Thyroid gland (tissue), 4 donors: ENCODE results near the gene TMA7B.

Source experiments
- POLR2A ChIP-seq, 2 donors: fragments of 450-650 bp; IDR thresholded peaks; one replicate each; pipeline ENCODE4 v1.6.1; 2017; ENCODE audit warnings: antibody characterized with exemption in 2 of 2, mild to moderate bottlenecking in 2 of 2, moderate library complexity in 1 of 2
- TF ChIP-seq, protein P1 (sequence below), 6 experiments: fragments of 200-600 bp in 3 of 6; fragments of 450-650 bp in 3 of 6; sonication (generic) in 3 of 6; IDR thresholded peaks; one replicate each; pipeline ENCODE4 v1.5.1; 2016 to 2019; ENCODE audit warnings: antibody characterized with exemption in 6 of 6, mild to moderate bottlenecking in 2 of 6, inconsistent platforms in 1 of 6, moderate library complexity in 1 of 6

DNA sequence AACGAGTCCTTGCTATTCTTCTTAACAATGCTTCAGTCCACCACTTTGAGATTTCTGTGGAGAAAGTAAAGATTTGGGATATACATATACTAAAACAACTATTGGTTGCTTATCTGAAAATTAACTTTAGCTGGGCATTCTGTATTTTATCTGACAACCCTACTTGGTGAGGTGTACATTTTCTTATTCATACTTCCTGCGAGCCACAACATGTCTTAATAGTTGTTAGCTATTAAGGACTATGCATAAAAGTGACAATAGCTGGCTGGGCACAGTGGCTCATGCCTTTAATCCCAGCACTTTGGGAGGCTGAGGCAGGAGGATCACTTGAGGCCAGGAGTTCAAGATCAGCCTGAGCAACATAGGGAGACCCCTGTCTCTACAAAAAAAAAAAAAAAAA is 28.0 kb upstream of the TMA7B start:
- TF ChIP-seq, protein P1, sequence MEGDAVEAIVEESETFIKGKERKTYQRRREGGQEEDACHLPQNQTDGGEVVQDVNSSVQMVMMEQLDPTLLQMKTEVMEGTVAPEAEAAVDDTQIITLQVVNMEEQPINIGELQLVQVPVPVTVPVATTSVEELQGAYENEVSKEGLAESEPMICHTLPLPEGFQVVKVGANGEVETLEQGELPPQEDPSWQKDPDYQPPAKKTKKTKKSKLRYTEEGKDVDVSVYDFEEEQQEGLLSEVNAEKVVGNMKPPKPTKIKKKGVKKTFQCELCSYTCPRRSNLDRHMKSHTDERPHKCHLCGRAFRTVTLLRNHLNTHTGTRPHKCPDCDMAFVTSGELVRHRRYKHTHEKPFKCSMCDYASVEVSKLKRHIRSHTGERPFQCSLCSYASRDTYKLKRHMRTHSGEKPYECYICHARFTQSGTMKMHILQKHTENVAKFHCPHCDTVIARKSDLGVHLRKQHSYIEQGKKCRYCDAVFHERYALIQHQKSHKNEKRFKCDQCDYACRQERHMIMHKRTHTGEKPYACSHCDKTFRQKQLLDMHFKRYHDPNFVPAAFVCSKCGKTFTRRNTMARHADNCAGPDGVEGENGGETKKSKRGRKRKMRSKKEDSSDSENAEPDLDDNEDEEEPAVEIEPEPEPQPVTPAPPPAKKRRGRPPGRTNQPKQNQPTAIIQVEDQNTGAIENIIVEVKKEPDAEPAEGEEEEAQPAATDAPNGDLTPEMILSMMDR (IDR thresholded peaks at IDR 0.05) = no peak
- TF ChIP-seq POLR2A (IDR thresholded peaks at IDR 0.05) = no peak
